GM06990 (cell line): ENCODE data around the gene RASGRP2.

Experiments
- DNase-seq: peaks from one replicate; pipeline ENCODE4 v3.0.0-alpha.2; 2011; ENCODE audit not compliant: insufficient read length; ENCODE audit errors: extremely low read depth
- H3K27me3 ChIP-seq: replicated peaks from 2 replicates; pipeline ENCODE4 v1.6.0; 2011; ENCODE audit warnings: low read length; ENCODE audit not compliant: control insufficient read depth, insufficient read depth
- H3K36me3 ChIP-seq: 2 replicates; pipeline ENCODE4 v1.5.1; 2011; ENCODE audit warnings: low read length; ENCODE audit not compliant: control insufficient read depth, insufficient read depth
- H3K4me3 ChIP-seq: replicated peaks from 2 replicates; pipeline ENCODE4 v1.5.1; 2011; ENCODE audit warnings: low read depth, mild to moderate bottlenecking, control low read depth, low read length
- CTCF ChIP-seq: IDR thresholded peaks from 2 replicates; pipeline ENCODE4 v1.5.1; 2011; ENCODE audit warnings: low read length, control low read depth, mild to moderate bottlenecking, inconsistent platforms; ENCODE audit not compliant: insufficient read depth, poor library complexity, severe bottlenecking

RASGRP2 gene

GRCh38 chr11:64723117-64723906, 20.6 kb downstream of the RASGRP2 start, which contains the start of gene NRXN2:
Gene NRXN2, minus strand, starts transcription at chr11:64723197. Its CDS starts 9,498 bp downstream, at chr11:64713699.
- peak; percentile 99 for TF ChIP-seq CTCF
- DNase-seq: peak; percentile 87
- Histone ChIP-seq H3K4me3 (peak within 1 kb of the TSS; percentile 68), H3K27me3 (no peaks in the 10 kb centered on the region; the same call in none of the 2 replicates), H3K36me3 (no peaks in the 10 kb centered on the region)

- no peak for DNase-seq
- Histone ChIP-seq H3K4me3 (no peak overlapping the region), H3K27me3 (no peaks in the 10 kb centered on the region; the same call in none of the 2 replicates), H3K36me3 (no peaks in the 10 kb centered on the region)
- no peak for TF ChIP-seq CTCF
Observed at GRCh38 chr11:64722141-64723065, 21.5 kb downstream of the RASGRP2 start.

- Histone ChIP-seq H3K4me3 (no peak overlapping the region), H3K36me3 (no peaks in the 10 kb centered on the region), H3K27me3 (no peaks in the 10 kb centered on the region; the same call in none of the 2 replicates)
- TF ChIP-seq CTCF: no peak
- DNase-seq: no peak
Observed at GRCh38 chr11:64721359-64721699, 22.6 kb downstream of the RASGRP2 start.

- DNase-seq: no peak
- no peak for TF ChIP-seq CTCF
- Histone ChIP-seq H3K27me3 (no peaks in the 10 kb centered on the region; the same call in none of the 2 replicates), H3K4me3 (no peak overlapping the region), H3K36me3 (no peaks in the 10 kb centered on the region)
Observed at GRCh38 chr11:64720640-64721358, 23.1 kb downstream of the RASGRP2 start.

GRCh38 chr11:64720167-64720566, 23.8 kb downstream of the RASGRP2 start:
- DNase-seq: no peak
- H3K27me3 ChIP-seq: no peaks in the 10 kb centered on the region; the same call in none of the 2 replicates
- no peak for TF ChIP-seq CTCF
- H3K36me3 ChIP-seq: no peaks in the 10 kb centered on the region
- no peak overlapping the region for H3K4me3 ChIP-seq
